Upper lobe of right lung (tissue), 1 donor: Measurements from ENCODE around the gene RXFP3. TPM values are rescaled to one million over a fixed set of nuclear protein-coding genes. Genes with fewer than 3 reads are reported as not detected.

Experiments used
- ATAC-seq: fragments of 200-7000 bp; cut with Tn5 transposase; one replicate; pipeline ENCODE4 v1.9.1; 2020; ENCODE audit warnings: mild to moderate bottlenecking, moderate library complexity
- DNase-seq: peaks from one replicate; pipeline ENCODE4 v3.0.0-alpha.2; 2020
- H3K27ac ChIP-seq: fragments of 200-600 bp; one replicate; pipeline ENCODE4 v1.8.0; 2022
- H3K27me3 ChIP-seq: fragments of 200-600 bp; one replicate; pipeline ENCODE4 v1.8.0; 2022; ENCODE audit warnings: mild to moderate bottlenecking
- H3K36me3 ChIP-seq: fragments of 200-600 bp; one replicate; pipeline ENCODE4 v1.8.0; 2022
- H3K4me1 ChIP-seq: fragments of 200-600 bp; one replicate; pipeline ENCODE4 v1.8.0; 2022
- H3K4me3 ChIP-seq: fragments of 200-600 bp; one replicate; pipeline ENCODE4 v1.8.0; 2022; ENCODE audit warnings: mild to moderate bottlenecking
- H3K9me3 ChIP-seq: fragments of 200-600 bp; one replicate; pipeline ENCODE4 v1.8.0; 2022
- intact Hi-C: fragments of 100-400 bp; cut with DNase I; formaldehyde crosslinking; loops from one replicate; pipeline ENCODE4 v1.11.0; 2022
- total RNA-seq: library from RNA; stranded (reverse); fragmentation: NEBNext Ultra II Directional; extraction: Animal tissue kit (Norgen Biotek cat#: 25700); gene quantifications from one replicate; pipeline ENCODE4 v1.2.1, GENCODE V29; 2021
- TF ChIP-seq, protein P1 (sequence below): fragments of 200-600 bp; IDR thresholded peaks from one replicate; pipeline ENCODE4 v1.8.0; 2022; ENCODE audit warnings: antibody characterized with exemption
- donor health status: DM: no; HTN: yes; CAD: no; lungs with severe emphysema.

The RXFP3 gene
- total RNA-seq, 1 donor from 2014 or later = not detected

- ATAC-seq (no peak), DNase-seq (no peak)
- Histone ChIP-seq H3K4me3 (no peak overlapping the region), H3K36me3 (no peaks in the 10 kb centered on the region), H3K27me3 (no peaks in the 10 kb centered on the region), H3K9me3 (no peaks in the 10 kb centered on the region), H3K4me1 (no peaks in the 10 kb centered on the region), H3K27ac (no peak overlapping the region)
- TF ChIP-seq, protein P1, sequence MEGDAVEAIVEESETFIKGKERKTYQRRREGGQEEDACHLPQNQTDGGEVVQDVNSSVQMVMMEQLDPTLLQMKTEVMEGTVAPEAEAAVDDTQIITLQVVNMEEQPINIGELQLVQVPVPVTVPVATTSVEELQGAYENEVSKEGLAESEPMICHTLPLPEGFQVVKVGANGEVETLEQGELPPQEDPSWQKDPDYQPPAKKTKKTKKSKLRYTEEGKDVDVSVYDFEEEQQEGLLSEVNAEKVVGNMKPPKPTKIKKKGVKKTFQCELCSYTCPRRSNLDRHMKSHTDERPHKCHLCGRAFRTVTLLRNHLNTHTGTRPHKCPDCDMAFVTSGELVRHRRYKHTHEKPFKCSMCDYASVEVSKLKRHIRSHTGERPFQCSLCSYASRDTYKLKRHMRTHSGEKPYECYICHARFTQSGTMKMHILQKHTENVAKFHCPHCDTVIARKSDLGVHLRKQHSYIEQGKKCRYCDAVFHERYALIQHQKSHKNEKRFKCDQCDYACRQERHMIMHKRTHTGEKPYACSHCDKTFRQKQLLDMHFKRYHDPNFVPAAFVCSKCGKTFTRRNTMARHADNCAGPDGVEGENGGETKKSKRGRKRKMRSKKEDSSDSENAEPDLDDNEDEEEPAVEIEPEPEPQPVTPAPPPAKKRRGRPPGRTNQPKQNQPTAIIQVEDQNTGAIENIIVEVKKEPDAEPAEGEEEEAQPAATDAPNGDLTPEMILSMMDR = no peak
- intact Hi-C loops = no loop called here
Observed at GRCh38 chr5:33929925-33930690, 6.1 kb upstream of the RXFP3 start.

DNA sequence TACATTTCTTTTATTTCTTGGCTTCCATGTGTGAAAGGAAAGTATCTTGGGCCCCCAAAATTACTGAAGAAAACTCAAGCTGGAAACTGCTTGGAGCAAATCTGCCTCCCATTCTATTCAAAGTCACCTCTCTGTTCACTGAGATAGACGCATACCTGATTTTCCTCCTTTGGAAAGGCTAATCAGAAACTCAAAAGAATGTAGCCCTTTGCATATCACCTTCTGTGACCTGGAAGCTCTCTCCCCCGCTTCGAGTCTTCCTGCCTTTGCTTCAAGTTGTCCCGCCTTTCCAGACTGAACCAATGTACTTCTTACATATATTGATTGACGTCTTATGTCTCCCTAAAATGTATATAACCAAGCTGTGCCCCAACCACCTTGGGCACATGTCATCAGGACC lies 5.0 kb upstream of the RXFP3 start:
- Histone ChIP-seq H3K4me3 (no peak overlapping the region), H3K36me3 (no peaks in the 10 kb centered on the region), H3K9me3 (no peaks in the 10 kb centered on the region), H3K27ac (no peak overlapping the region), H3K27me3 (peaks cover 8% of the 10 kb centered on the region), H3K4me1 (no peaks in the 10 kb centered on the region)
- no peak for ATAC-seq
- intact Hi-C loops = no loop called here
- TF ChIP-seq, protein P1 = no peak
- DNase-seq = no peak

DNA sequence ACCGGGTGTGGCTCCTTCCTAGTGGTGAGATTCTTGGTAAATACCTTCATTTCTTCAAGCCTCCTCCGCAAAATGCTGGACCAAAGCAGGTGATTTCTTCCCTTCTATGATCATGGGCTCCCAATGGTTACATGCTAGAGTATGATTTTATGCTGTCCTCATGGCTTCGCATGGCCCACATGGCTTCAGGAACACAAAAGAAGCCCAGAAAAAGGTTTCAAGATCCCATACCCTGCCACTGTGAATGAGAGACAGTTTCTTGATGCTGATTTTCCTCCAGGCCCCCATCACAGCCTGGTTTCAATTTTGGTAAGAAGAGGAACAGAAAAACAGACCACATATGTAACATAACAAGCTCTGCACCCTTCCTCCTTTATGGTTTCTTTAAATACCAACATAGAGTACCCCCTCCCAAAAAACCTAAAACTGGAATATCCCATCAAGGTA lies 2.4 kb upstream of the RXFP3 start:
- peaks cover 10% of the 10 kb centered on the region for H3K4me1 ChIP-seq
- ATAC-seq (no peak), DNase-seq (no peak)
- no peaks in the 10 kb centered on the region for H3K36me3 ChIP-seq
- H3K9me3 ChIP-seq = no peaks in the 10 kb centered on the region
- no peak overlapping the region for H3K4me3 ChIP-seq
- H3K27me3 ChIP-seq = peaks cover 34% of the 10 kb centered on the region
- TF ChIP-seq, protein P1 = no peak
- intact Hi-C loops = no loop called here
- H3K27ac ChIP-seq = no peak overlapping the region

- peaks cover 37% of the 10 kb centered on the region for H3K27me3 ChIP-seq
- no peak overlapping the region for H3K4me3 ChIP-seq
- H3K27ac ChIP-seq = no peak overlapping the region
- ATAC-seq = no peak
- intact Hi-C loops = no loop called here
- TF ChIP-seq, protein P1 = no peak
- no peak for DNase-seq
- H3K36me3 ChIP-seq = no peaks in the 10 kb centered on the region
- H3K9me3 ChIP-seq = no peaks in the 10 kb centered on the region
- H3K4me1 ChIP-seq = peaks cover 10% of the 10 kb centered on the region
Observed at GRCh38 chr5:33934176-33934575, 2.0 kb upstream of the RXFP3 start.

DNA sequence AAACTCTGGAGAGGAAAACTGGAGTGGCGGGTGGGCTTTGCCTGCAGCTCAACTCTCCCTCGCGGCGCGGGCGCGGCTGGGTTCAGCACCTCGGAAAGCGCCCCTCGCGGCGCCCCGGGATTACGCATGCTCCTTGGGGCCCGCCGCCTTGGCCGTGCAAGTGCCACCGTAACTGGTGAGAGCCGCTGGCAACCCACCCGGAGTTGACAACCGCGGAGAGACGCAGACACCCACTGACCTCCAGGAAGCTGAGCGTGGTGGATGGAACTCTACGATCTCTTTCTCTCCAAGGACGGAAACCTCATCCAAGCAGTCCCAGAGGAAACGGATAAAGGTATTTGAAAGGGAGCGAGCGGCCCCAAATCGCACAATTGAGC lies 194 bp upstream of the RXFP3 start:
- intact Hi-C loops = loop anchor here (5.0 kb wide), 1 partner anchor 499 kb away; no protein-coding TSS in a partner anchor
- no peaks in the 10 kb centered on the region for H3K36me3 ChIP-seq
- TF ChIP-seq, protein P1 = peak; percentile 19
- ATAC-seq = peak; percentile 70
- no peak overlapping the region for H3K27ac ChIP-seq
- H3K27me3 ChIP-seq = peaks cover 55% of the 10 kb centered on the region
- no peaks in the 10 kb centered on the region for H3K9me3 ChIP-seq
- peak; percentile 73 for DNase-seq
- peak overlapping the region; percentile 28 for H3K4me3 ChIP-seq
- H3K4me1 ChIP-seq = peaks cover 10% of the 10 kb centered on the region
